GM12878 (cell line): ENCODE measurements around the gene SRCIN1.

Experiments
- NFIC ChIP-seq: IDR thresholded peaks from 2 replicates; pipeline ENCODE4 v1.6.1; 2012; ENCODE audit warnings: low read depth, mild to moderate bottlenecking, inconsistent platforms, low read length, moderate library complexity
- ZNF274 ChIP-seq: IDR thresholded peaks from one replicate; pipeline ENCODE4 v1.8.0; 2011; ENCODE audit not compliant: insufficient read length, insufficient read depth
- TF ChIP-seq, protein P1 (sequence below): IDR thresholded peaks from 2 replicates; pipeline ENCODE4 v1.6.1; 2012; ENCODE audit warnings: mild to moderate bottlenecking, low read depth, low read length

DNA sequence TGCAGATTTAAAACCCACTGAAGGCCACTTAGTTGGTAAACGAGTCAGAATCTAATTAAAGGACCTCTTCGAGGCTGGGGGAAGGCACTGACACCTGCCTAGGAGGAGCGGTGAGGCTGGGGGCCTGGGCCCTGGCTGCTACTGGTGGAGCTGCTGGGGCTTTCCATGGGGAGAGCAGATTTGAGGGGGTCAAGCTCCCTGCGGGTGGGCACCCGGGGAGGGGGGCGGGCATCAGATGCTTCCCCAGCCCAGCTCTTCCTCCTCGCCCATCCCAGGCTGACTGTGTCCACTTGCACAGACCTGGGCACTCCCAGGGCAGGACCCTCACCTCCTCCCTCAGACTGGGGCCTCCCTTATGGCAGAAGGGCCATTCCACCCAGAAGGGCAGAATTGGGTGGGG lies 19.0 kb downstream of the SRCIN1 start:
- no peak for TF ChIP-seq ZNF274
- TF ChIP-seq, protein P1, sequence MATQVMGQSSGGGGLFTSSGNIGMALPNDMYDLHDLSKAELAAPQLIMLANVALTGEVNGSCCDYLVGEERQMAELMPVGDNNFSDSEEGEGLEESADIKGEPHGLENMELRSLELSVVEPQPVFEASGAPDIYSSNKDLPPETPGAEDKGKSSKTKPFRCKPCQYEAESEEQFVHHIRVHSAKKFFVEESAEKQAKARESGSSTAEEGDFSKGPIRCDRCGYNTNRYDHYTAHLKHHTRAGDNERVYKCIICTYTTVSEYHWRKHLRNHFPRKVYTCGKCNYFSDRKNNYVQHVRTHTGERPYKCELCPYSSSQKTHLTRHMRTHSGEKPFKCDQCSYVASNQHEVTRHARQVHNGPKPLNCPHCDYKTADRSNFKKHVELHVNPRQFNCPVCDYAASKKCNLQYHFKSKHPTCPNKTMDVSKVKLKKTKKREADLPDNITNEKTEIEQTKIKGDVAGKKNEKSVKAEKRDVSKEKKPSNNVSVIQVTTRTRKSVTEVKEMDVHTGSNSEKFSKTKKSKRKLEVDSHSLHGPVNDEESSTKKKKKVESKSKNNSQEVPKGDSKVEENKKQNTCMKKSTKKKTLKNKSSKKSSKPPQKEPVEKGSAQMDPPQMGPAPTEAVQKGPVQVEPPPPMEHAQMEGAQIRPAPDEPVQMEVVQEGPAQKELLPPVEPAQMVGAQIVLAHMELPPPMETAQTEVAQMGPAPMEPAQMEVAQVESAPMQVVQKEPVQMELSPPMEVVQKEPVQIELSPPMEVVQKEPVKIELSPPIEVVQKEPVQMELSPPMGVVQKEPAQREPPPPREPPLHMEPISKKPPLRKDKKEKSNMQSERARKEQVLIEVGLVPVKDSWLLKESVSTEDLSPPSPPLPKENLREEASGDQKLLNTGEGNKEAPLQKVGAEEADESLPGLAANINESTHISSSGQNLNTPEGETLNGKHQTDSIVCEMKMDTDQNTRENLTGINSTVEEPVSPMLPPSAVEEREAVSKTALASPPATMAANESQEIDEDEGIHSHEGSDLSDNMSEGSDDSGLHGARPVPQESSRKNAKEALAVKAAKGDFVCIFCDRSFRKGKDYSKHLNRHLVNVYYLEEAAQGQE, result no peak
- TF ChIP-seq NFIC, result no peak
